Stimulated activated CD8-positive, alpha-beta memory T cell treated with anti-CD3 and anti-CD28 coated beads, Interleukin-4, amount 100 ng/mL, for 4 hours (primary cell): ENCODE results near the gene WWOX.

ENCODE experiments used
- DNase-seq, 2 donors: peaks; one replicate each; pipeline ENCODE4 v3.0.0-alpha.2; 2020; ENCODE audit warnings: low read depth in 2 of 2, low spot score in 1 of 2

WWOX gene

GRCh38 chr16:78635807-78636206, 536.4 kb downstream of the WWOX start:
- DNase-seq: no peak

- DNase-seq: no peak
These were observed 538.9 kb downstream of the WWOX start for GRCh38 chr16:78638371-78638770.

DNA sequence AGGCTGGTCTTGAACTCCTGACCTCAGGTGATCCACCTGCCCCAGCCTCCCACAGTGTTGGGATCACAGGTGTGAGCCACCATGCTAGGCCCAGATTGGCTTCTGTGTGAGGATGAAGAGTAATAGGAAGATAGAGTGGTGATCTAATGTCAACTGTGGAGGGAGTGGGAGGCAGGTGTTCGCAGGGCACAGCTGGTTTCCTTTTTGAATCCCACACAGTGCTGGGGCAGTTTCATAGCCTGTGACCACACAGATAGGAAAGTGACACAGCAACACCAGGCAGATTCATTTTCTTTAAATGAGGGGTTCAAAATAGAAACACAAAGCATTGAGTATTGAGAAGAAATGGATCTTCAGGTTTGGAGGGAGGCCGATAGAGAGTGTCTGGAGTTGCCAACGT, 540.3 kb downstream of the WWOX start:
- no peak for DNase-seq

DNA sequence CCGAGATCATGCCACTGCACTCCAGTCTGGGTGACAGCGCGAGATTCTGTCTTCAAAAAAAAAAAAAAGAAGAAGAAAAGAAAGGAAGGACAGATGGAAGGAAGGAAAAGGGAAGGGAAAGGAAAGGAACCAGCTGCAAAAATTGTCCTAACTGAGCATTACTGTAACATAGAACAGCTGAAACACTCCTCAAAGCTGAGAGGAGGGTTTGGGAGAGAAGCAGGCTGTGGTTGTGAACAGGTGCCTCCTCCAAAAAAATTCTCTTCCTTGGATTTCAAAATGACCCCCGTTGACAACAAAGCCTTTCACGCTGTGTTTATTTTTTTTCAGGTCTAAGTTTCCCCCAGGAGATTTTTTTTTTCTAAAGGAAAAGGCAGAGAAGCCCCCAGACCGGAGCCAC, 541.4 kb downstream of the WWOX start:
- DNase-seq: no peak

DNA sequence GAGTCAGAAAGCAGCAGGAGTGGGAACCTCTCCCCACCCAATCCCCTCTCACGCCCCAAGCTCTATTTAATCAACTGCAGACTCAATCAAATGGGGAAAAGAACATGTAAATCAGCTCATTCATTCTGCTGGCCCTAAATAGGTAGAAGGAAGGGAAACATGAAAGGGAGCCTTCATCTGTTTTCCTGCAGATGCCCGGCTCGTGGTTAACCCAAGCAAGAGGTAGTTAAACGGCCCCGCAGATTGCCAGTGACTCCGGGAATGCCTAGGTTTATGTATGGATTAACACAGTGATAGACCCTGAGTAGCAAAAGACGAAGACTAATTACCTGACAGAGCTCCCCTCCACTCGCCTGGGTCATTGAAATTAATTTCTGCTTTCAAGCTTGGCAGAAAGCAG, 542.0 kb downstream of the WWOX start:
- DNase-seq: no peak

DNA sequence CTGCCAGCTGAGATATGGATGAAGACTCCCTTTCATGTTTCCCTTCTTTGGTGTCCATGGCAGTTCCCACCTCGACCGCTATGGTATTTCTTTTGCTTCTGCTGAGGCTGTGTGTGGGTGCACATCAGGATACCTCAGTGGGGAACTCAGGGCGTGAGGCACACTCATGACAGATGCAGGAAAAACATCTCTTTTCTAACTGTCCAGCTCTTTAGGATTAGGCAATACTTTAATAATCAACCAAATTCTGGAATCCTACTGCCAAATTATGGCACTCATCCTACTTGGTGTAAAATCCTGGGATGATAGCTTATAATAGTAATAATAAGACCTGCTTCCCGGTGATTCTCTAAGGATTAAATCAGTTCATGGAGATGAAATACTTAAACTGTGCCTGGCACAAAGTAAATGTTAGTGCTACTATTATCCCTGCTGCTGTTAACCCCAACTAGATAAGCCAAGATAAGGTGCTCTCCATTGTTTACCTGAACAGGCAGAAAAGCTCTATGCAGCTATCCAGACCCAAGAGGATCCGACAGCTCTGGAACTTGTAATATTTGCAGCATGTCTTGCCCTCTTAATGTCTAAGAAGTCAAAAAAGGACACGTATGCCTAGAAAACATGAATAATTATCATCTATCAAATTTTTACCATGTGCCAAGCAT, 543.3 kb downstream of the WWOX start:
- no peak for DNase-seq

DNA sequence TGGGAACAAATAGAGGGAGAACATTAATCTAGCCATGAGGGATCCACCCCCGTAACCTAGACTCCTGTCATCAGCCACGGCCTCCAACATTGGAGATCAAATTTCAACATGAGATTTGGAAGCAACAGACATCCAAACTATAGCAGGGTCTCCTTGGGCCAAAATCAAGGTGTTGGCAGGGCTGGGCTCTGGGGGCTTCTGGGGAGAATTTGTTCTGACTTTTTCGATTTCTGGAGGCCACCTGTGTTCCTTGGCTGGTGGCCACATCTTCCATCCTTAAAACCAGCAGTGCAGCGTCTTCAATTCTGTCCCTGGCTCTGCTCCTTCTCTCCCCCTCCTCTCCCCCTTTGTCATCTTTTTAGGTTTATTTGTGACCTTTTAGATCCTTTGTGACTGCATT, 546.2 kb downstream of the WWOX start:
- DNase-seq: no peak

DNA sequence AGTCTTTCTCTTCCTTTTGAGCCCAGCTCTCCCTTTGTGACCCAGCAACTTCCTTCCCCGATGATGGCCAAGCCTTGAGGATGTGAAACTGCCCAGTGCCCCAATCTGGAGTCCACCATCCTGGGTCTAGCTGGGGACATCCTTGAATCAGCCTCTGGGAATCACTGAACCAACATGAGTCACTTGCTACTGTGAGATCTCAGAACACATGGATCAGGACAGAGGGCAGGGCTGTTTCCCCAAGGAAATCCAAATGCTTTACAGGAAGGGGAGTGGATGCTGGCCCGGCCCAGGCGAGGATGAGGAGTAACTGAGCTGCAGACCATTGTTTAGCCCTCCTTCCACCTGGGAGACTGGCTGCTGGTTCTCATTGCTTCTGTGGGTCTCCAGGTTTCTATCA, 547.6 kb downstream of the WWOX start:
- no peak for DNase-seq

DNA sequence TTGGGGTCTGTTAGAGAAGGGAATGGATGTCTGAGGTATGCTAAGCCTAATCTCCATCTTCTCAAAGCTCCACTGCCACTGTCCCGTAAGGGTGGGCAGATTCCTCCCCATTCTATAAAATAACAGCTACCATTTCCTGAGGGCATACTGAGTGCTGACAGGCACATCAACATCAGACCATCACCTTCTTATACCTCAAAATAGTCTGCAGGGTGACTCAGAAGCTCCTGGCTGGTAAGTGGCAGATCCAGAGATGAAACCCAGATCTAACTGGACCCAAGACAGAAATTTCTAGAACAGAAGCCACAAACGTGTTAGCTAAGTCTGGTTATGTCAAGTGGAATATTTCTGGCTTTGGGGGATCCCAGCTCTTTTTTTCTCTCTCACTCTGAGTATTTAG, 548.0 kb downstream of the WWOX start:
- no peak for DNase-seq

GRCh38 chr16:78648517-78648916, 549.1 kb downstream of the WWOX start:
- no peak for DNase-seq

- DNase-seq: no peak
These were observed 551.1 kb downstream of the WWOX start for GRCh38 chr16:78650339-78651074.

DNA sequence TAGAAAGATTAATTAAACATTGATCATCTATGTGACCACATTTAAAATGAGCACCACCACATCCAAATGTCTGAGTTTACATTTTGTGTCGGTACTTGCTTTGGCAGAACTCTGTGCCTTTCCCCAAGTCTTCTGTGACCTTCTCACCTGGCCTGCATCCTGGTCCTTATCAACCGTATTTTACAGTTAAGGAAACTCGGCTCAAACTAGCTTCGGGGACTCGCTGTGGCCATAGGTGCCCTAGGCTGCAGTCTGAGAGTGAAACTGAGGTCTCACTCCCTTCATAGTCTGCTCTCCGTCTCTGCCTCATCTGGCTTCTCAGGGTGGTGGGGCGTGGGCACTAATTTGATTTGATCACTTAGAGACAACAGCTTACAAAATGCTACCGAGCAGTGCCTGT, 555.5 kb downstream of the WWOX start:
- DNase-seq: no peak

DNA sequence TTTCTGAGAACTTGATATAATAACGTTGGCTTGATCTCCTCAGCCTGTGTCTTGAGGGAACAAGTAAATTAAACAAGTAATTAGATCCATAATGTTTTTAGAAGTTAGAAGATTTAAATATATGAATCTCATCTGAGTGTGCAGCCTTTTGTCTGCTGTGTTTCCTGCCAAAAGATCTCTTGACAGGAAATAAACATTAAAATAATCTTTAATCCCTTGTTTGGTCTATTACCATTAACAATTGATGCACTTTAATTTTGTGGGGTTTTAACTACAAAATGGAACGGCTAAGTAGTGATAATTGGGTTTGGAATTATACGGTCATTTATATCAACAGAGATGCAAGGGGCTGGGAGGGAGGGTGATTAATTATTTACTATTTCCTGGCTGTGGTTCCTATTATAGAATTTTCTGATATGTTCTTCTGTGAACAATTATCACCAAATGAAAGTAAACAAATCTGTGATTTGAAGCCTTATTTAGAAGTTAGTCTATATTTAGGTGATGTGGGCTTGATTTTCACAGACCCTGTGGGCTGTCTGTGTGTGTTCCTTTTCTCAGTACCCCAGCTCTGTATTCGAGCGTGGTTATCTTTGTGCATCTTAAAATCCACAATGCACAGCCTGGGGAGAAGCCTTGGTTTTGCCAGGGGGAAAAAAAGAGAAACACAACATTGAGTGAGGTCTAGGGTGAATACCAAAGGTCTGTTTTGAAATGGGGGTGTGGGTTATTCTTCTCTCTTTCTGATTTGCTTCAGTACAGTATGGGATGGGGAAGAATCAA, 556.1 kb downstream of the WWOX start:
- DNase-seq: no peak

- DNase-seq: no peak
These were observed 557.4 kb downstream of the WWOX start for GRCh38 chr16:78656887-78657286.

DNA sequence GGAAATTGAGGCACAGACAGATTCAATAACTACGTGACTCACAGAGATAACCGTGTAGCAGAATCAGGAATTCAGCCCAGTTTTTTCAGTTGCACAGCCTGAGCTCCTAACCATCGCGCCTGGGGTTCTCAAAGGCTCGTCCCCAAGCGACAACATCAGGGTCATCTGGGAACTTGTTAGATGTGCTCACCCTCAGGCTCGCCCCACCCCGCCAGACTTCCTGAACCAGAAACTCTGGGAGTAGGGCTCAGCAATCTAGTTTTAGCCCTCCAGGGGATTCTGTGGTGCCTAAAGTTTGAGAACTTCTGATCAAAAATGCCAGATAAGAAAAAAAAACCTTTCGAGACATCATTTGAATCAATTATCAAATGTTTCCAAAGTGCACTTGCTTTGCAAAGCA, 559.8 kb downstream of the WWOX start:
- DNase-seq: no peak

DNA sequence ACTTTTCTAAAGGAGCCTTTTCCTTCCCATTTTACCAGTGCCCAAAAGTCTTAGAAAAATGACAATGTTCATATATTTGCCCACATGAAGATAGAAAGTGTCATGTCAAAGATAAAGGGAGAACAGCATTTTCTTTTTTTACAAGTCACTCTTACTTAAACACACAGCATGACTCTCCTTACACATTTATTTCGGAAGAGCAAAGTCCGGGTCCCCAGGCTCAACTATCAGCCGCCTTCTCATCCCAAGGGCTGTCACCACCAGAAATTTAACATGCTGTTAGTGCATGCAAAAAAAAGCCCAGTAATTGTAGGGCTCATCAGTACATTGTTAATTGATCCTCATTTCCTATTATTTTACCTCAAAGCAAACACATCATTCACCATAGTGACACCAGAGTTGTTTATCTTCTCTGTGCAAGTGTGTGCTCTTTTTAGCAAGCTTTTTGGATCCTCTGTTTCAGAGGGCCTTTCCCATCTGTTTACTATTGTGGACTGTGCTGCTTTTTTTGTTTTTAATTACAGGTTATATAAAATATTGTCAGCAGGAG, 560.3 kb downstream of the WWOX start:
- no peak for DNase-seq

GRCh38 chr16:78660795-78661194, 561.3 kb downstream of the WWOX start:
- no peak for DNase-seq

DNA sequence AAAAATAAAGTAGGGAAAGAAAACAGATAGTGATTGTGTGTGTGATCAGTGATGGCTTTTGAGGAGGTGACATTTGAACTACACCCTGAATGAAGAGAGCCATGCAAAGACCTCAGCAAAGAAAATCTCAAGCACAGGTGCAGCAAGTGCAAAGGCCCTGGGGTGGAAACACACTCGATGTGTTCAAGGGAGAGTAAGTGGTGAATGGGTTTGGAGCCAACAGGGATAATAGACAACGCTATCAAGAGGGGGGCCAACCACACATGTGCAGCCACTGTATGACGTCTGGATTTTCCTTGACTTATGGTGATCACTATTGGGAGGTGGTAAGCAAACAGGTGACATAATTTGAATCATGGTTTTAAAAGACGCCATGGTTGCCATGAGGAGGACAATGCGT, 564.2 kb downstream of the WWOX start:
- DNase-seq: no peak

- no peak for DNase-seq
These were observed 565.6 kb downstream of the WWOX start for GRCh38 chr16:78664811-78665772.

GRCh38 chr16:78666318-78666717, 566.9 kb downstream of the WWOX start:
- no peak for DNase-seq

- no peak for DNase-seq
These were observed 568.2 kb downstream of the WWOX start for GRCh38 chr16:78667675-78668074.
